ENCODE results near the gene HEXIM1.
A peak's percentile ranks its signal among the peaks of the same experiment; 100 is the strongest.

The HEXIM1 gene

DNA sequence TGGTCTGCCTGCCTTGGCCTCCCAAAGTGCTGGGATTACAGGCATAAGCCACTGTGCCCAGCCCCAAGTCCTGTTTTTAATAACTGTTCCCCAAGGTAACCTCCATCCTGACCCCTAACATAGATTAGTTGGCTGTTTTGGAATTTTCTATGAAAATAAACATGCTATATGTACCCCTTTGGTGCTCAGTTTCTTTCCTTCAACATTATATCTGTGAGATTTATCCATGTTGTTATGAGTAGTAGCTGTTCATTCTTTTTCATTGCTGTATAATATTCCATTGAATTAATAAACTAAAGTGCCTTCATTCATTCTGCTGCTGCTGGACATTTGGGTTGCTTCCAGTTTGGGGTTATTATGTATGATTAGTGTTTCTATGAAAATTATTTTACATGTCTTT is 47.1 kb downstream of the HEXIM1 start:
- no peaks in the 10 kb centered on the region for H3K36me3 ChIP-seq (replicated peaks)
- in situ Hi-C loops (cut with HindIII; ENCODE audit: low pct_ligation_motif_present, low sequenced_read_pairs) = no loop called here
- DNase-seq = no peak
- no peak overlapping the region for H3K27ac ChIP-seq
- H3K27me3 ChIP-seq (replicated peaks) = no peaks in the 10 kb centered on the region
- H3K4me3 ChIP-seq (ENCODE audit: low read depth, low read length) = no peak overlapping the region
- TF ChIP-seq, protein P1, sequence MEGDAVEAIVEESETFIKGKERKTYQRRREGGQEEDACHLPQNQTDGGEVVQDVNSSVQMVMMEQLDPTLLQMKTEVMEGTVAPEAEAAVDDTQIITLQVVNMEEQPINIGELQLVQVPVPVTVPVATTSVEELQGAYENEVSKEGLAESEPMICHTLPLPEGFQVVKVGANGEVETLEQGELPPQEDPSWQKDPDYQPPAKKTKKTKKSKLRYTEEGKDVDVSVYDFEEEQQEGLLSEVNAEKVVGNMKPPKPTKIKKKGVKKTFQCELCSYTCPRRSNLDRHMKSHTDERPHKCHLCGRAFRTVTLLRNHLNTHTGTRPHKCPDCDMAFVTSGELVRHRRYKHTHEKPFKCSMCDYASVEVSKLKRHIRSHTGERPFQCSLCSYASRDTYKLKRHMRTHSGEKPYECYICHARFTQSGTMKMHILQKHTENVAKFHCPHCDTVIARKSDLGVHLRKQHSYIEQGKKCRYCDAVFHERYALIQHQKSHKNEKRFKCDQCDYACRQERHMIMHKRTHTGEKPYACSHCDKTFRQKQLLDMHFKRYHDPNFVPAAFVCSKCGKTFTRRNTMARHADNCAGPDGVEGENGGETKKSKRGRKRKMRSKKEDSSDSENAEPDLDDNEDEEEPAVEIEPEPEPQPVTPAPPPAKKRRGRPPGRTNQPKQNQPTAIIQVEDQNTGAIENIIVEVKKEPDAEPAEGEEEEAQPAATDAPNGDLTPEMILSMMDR (IDR thresholded peaks at IDR 0.05; ENCODE audit: low read depth, low read length, missing control alignments) = no peak

DNA sequence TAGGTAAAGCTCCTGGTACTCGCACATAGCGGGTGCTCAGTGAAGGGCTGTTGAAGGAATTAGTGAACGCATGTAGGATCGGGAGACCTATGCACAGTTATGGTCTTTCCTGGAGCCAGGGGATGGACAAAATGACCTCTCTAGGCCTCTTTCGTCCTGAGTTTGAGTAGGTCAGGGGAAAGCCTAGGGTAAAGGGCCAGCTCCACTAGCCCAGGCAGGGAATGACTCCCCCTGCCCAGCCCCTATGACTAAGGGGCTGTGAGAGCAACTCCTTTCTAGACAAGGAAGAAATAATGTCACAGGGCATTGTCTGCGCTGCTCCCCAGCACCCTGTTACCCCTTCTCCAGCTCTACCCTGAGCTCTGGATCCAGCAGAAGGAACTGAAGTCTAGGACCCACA is 48.8 kb downstream of the HEXIM1 start:
- TF ChIP-seq, protein P1 (IDR thresholded peaks at IDR 0.05; ENCODE audit: low read depth, low read length, missing control alignments) = no peak
- no peak overlapping the region for H3K4me3 ChIP-seq (ENCODE audit: low read depth, low read length)
- DNase-seq = no peak
- in situ Hi-C loops (cut with HindIII; ENCODE audit: low pct_ligation_motif_present, low sequenced_read_pairs) = no loop called here
- no peaks in the 10 kb centered on the region for H3K36me3 ChIP-seq (replicated peaks)
- no peaks in the 10 kb centered on the region for H3K27me3 ChIP-seq (replicated peaks)
- no peak overlapping the region for H3K27ac ChIP-seq

DNA sequence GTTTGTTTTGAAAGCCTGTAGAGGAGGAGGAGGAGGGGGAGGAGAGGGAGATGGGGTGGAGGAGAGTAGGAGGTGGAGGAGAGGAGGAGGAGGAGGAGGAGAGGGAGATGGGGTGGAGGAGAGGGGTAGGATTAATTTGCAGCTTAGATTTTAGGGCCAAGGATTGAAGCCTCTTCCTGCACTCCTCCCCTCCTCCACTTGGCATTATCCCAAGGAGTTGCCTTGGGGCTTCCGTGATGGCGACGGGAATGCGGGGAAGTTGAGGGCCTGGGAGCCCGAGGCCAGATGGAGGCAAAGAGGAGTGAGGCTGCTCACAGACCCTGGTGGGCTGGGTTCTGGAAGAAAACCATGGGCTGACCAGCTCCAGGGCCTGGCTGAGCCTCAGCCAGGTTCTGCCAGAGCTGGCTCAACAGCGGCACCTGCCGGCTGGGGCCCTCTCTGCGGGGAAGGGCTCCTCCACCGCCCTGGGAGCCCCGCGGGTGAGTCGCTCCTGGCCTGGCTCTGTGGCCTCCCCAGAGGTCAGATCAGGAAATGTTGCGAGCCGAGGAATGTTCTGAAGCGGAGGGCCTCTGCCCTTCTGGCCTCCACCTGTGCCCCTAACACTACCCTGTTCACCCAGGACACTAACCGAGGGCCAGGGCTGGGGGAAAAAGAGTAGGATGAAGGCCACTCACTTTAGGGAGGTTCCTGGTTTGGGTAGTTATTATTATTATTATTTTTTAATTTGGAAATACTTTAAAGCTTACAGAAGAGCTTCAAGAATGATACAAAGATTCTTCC is 49.5 kb downstream of the HEXIM1 start:
- Histone ChIP-seq H3K27me3 (replicated peaks) (no peaks in the 10 kb centered on the region), H3K27ac (no peak overlapping the region), H3K36me3 (replicated peaks) (no peaks in the 10 kb centered on the region), H3K4me3 (ENCODE audit: low read depth, low read length) (no peak overlapping the region)
- in situ Hi-C loops (cut with HindIII; ENCODE audit: low pct_ligation_motif_present, low sequenced_read_pairs) = no loop called here
- DNase-seq = peak; percentile 75
- TF ChIP-seq, protein P1 (IDR thresholded peaks at IDR 0.05; ENCODE audit: low read depth, low read length, missing control alignments) = peak; percentile 99

DNA sequence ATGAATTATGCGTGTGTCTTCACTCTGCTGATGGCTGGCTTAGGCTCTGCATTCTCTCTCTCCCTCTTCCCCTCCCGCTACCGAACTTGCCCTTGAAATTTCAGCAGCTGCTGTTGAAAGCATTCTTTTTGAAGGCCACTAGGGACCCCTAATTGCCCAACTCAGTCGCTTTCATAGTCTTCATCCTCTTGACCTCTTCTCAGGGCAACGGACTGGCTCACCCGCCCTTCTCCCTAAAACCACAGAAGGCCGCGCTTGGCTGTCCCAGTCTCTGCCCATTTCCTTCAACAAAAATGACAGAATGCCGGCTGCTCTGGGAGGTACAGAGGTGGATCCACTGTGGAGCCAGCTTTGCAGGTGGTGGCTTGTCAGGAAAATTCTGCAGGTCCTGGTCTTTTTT is 52.4 kb downstream of the HEXIM1 start:
- Histone ChIP-seq H3K27me3 (replicated peaks) (no peaks in the 10 kb centered on the region), H3K27ac (no peak overlapping the region), H3K4me3 (ENCODE audit: low read depth, low read length) (no peak overlapping the region), H3K36me3 (replicated peaks) (no peaks in the 10 kb centered on the region)
- in situ Hi-C loops (cut with HindIII; ENCODE audit: low pct_ligation_motif_present, low sequenced_read_pairs) = loop anchor here (25.0 kb wide), 1 partner anchor 187 kb away; no protein-coding TSS in a partner anchor
- TF ChIP-seq, protein P1 (IDR thresholded peaks at IDR 0.05; ENCODE audit: low read depth, low read length, missing control alignments) = no peak
- no peak for DNase-seq

DNA sequence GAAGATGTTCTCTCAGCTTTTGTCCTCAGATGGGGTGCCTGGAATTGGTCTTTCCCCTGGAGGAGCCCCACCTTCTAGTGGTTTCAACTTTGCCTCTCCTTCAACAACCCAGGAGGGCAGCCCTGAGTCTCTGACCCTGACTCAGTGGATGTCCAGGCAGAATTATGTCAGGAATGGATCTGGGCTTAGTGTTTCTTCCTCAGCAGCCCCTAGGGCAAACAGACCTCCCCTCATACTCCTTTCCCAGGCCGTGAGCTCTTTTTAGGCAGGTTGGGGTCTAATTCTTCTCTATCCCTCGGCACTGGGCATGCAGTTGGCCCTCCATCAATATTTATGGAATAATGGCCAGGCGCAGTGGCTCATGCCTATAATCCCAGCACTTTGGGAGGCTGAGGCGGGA is 53.2 kb downstream of the HEXIM1 start:
- Histone ChIP-seq H3K4me3 (ENCODE audit: low read depth, low read length) (no peak overlapping the region), H3K27ac (no peak overlapping the region), H3K27me3 (replicated peaks) (no peaks in the 10 kb centered on the region), H3K36me3 (replicated peaks) (no peaks in the 10 kb centered on the region)
- in situ Hi-C loops (cut with HindIII; ENCODE audit: low pct_ligation_motif_present, low sequenced_read_pairs) = loop anchor here (25.0 kb wide), 1 partner anchor 186 kb away; no protein-coding TSS in a partner anchor
- TF ChIP-seq, protein P1 (IDR thresholded peaks at IDR 0.05; ENCODE audit: low read depth, low read length, missing control alignments) = no peak
- DNase-seq = no peak
